Measurements from ENCODE around the gene ARAP2. TPM values are rescaled to one million over a fixed set of nuclear protein-coding genes. Genes with fewer than 3 reads are reported as not detected.
A peak's percentile ranks its signal among the peaks of the same experiment; 100 is the strongest.

ARAP2 gene
- total and polyA plus RNA-seq, 10 donors, result 6.8 to 161 (median 69.6) TPM

DNA sequence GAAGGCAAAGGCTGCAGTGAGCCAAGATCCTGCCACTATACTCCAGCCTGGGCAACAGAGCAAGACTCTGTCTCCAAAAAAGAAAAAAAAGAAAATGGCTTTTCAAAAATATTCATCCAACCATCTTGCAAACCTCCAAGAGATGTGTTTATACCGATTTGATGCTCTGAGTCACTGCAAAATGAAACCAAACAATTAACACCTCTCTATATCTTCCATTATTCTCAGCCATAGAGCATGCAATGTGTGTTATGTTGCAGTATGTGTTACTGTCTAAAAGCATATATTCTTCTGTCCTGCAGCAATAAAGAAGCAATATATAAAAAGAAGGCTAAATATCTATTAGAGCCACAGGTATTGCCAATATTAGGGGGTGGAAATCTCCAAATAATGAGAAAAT lies 51.4 kb downstream of the ARAP2 start:
- Histone ChIP-seq H3K9me3 (no peaks in the 10 kb centered on the region), H3K27me3 (replicated peaks in 1 of 7) (no peaks in the 10 kb centered on the region), H3K27ac (peak overlapping the region in 3 of 8 donors; percentile 21 to 26 (median 25)), H3K36me3 (peaks cover 0 to 31% (median 10%) of the 10 kb centered on the region in 6 donors), H3K4me1 (peaks cover 0 to 66% (median 17%) of the 10 kb centered on the region in 6 donors), H3K4me3 (no peak overlapping the region)
- intact Hi-C loops (cut with DNase I; ENCODE audit: low total_unique reads), result no loop called here
- no peak for DNase-seq
- 69 to 87% (median 84%) methylated on average over 1 of the region's 1 CpG for WGBS, 5 donors
- TF ChIP-seq, protein P1, sequence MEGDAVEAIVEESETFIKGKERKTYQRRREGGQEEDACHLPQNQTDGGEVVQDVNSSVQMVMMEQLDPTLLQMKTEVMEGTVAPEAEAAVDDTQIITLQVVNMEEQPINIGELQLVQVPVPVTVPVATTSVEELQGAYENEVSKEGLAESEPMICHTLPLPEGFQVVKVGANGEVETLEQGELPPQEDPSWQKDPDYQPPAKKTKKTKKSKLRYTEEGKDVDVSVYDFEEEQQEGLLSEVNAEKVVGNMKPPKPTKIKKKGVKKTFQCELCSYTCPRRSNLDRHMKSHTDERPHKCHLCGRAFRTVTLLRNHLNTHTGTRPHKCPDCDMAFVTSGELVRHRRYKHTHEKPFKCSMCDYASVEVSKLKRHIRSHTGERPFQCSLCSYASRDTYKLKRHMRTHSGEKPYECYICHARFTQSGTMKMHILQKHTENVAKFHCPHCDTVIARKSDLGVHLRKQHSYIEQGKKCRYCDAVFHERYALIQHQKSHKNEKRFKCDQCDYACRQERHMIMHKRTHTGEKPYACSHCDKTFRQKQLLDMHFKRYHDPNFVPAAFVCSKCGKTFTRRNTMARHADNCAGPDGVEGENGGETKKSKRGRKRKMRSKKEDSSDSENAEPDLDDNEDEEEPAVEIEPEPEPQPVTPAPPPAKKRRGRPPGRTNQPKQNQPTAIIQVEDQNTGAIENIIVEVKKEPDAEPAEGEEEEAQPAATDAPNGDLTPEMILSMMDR (IDR thresholded peaks at IDR 0.05 in 8 of 11, conservative IDR thresholded peaks at IDR 0.05 in 3 of 11), result no peak
- no peak for TF ChIP-seq POLR2AphosphoS5 (IDR thresholded peaks at IDR 0.05)
- TF ChIP-seq POLR2A (IDR thresholded peaks at IDR 0.05), result no peak

DNA sequence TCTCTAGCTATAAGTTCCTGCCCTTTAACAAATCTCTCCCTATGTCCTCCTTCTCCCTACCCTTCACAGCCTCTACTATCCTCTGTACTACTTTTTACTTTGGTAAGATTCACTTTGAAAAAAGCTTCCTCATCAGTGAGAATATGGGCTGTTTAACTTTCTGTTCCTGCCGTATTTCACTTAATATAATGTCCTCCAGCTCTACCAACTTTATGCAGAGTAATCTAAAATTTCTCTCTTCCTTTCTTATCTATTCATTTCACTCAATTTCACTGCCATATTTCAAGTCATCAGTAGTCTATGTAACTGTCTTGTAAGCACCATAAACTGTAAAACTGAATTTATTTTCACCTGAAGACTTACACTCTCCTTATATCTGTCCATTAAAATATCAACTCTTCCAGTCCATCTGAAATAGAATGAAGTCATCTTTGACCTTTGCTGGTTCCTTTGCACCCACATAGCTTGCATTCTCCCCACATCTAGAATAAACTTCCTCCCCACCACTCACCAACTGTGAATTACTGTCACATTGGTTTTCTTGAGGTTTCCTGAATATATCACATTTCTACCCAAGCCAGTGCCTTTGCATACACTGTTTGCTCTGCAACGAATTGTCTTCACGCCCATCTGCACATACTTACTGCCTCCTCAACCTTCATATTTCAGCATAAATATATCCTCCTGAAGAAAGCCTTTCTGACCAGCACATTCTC lies 54.6 kb downstream of the ARAP2 start:
- intact Hi-C loops (cut with DNase I; ENCODE audit: low total_unique reads), result no loop called here
- 32 to 50% (median 38%) methylated on average over 3 of the region's 3 CpGs for WGBS, 5 donors
- Histone ChIP-seq H3K4me3 (no peak overlapping the region), H3K36me3 (peaks cover 0 to 52% (median 17%) of the 10 kb centered on the region in 6 donors), H3K9me3 (no peaks in the 10 kb centered on the region), H3K4me1 (peaks cover 0 to 67% (median 17%) of the 10 kb centered on the region in 6 donors), H3K27ac (peak overlapping the region in 3 of 8 donors; percentile 38 to 67 (median 57)), H3K27me3 (replicated peaks in 1 of 7) (no peaks in the 10 kb centered on the region)
- DNase-seq, result no peak
- TF ChIP-seq POLR2AphosphoS5 (IDR thresholded peaks at IDR 0.05), result peak in 1 of 3 donors; percentile 37
- TF ChIP-seq POLR2A (IDR thresholded peaks at IDR 0.05), result no peak
- TF ChIP-seq, protein P1 (IDR thresholded peaks at IDR 0.05 in 8 of 11, conservative IDR thresholded peaks at IDR 0.05 in 3 of 11), result no peak

DNA sequence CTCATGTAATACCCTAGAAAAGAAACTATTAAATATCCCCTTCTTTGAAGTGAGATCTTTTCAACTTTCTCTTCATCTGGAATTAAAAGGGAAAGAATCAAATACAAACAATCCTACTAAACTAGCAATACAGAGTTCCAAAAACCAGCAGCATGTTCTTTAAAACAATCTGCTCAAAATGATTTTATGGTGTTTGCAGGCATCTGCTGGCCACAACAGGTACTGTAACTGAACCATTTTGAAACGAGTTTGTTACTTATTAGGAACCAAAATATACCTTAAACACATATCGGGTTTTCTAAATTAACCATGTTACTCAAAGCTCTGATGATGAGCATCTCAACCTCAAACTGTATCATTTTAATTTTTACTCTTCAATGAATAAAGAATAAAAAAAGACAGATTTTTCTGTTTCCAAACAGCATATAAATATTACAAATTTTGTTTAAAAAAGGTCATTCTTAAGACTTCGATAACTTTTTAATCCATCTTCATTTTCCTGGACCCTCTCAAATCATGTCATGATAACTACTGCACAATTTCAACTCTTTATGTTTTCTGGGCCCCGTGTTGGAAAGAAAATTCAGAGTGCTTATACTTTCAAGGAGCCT lies 56.5 kb downstream of the ARAP2 start:
- no peaks in the 10 kb centered on the region for H3K27me3 ChIP-seq (replicated peaks in 1 of 7)
- peaks cover 0 to 55% (median 17%) of the 10 kb centered on the region in 6 donors for H3K4me1 ChIP-seq
- WGBS, 5 donors, result 63 to 70% (median 69%) methylated on average over 4 of the region's 4 CpGs
- H3K27ac ChIP-seq, result no peak overlapping the region
- no peak overlapping the region for H3K4me3 ChIP-seq
- TF ChIP-seq, protein P1 (IDR thresholded peaks at IDR 0.05 in 8 of 11, conservative IDR thresholded peaks at IDR 0.05 in 3 of 11), result peak in 4 of 11 experiments; percentile 27 to 47 (median 34)
- no peak for TF ChIP-seq POLR2A (IDR thresholded peaks at IDR 0.05)
- DNase-seq, result no peak
- H3K9me3 ChIP-seq, result no peaks in the 10 kb centered on the region
- peaks cover 0 to 58% (median 16%) of the 10 kb centered on the region in 6 donors for H3K36me3 ChIP-seq
- intact Hi-C loops (cut with DNase I; ENCODE audit: low total_unique reads), result no loop called here

Measured in spleen (tissue), 11 donors.